WTC11 (cell line): Measurements from ENCODE around the gene MGAT3. TPM values are rescaled to one million over a fixed set of nuclear protein-coding genes. Genes with fewer than 3 reads are reported as not detected.
A peak's percentile ranks its signal among the peaks of the same experiment; 100 is the strongest.

Experiments
- AFF4 ChIP-seq: sonication (generic); formaldehyde crosslinking; IDR thresholded peaks from 2 replicates; pipeline ENCODE4 v1.8.1; 2023; ENCODE audit warnings: mild to moderate bottlenecking, missing genetic modification reagents, borderline replicate concordance
- AR ChIP-seq: fragments of 250-450 bp; sonication (Bioruptor Pico); IDR thresholded peaks from 2 replicates; pipeline ENCODE4 v1.9.0; 2021; ENCODE audit warnings: mild to moderate bottlenecking
- ATF1 ChIP-seq: sonication (generic); formaldehyde crosslinking; IDR thresholded peaks from 2 replicates; pipeline ENCODE4 v1.8.1; 2023; ENCODE audit warnings: mild to moderate bottlenecking, moderate library complexity, missing genetic modification reagents
- CREM ChIP-seq: sonication (generic); formaldehyde crosslinking; IDR thresholded peaks from 2 replicates; pipeline ENCODE4 v1.8.1; 2022; ENCODE audit warnings: mild to moderate bottlenecking, missing genetic modification reagents, moderate library complexity
- CTCF ChIP-seq: fragments of 200-600 bp; IDR thresholded peaks from 2 replicates; pipeline ENCODE4 v1.8.0; 2022; ENCODE audit warnings: antibody characterized with exemption
- E2F4 ChIP-seq: sonication (generic); formaldehyde crosslinking; IDR thresholded peaks from 2 replicates; pipeline ENCODE4 v1.8.1; 2022; ENCODE audit warnings: low read depth, mild to moderate bottlenecking, moderate library complexity, missing genetic modification reagents, borderline replicate concordance
- GABPB1 ChIP-seq: sonication (generic); formaldehyde crosslinking; IDR thresholded peaks from 2 replicates; pipeline ENCODE4 v1.8.1; 2023; ENCODE audit warnings: mild to moderate bottlenecking, missing genetic modification reagents
- GTF2I ChIP-seq: fragments of 250-450 bp; sonication (Bioruptor Pico); conservative IDR thresholded peaks from 2 replicates; pipeline ENCODE4 v1.4.0; 2021; ENCODE audit warnings: mild to moderate bottlenecking
- MYBL2 ChIP-seq: sonication (generic); formaldehyde crosslinking; IDR thresholded peaks from 2 replicates; pipeline ENCODE4 v1.8.1; 2023; ENCODE audit warnings: mild to moderate bottlenecking, moderate library complexity, missing genetic modification reagents
- NFATC4 ChIP-seq: fragments of 250-450 bp; sonication (Bioruptor Pico); IDR thresholded peaks from 2 replicates; pipeline ENCODE4 v1.9.0; 2021; ENCODE audit warnings: mild to moderate bottlenecking
- NFE2L1 ChIP-seq: sonication (generic); formaldehyde crosslinking; IDR thresholded peaks from 2 replicates; pipeline ENCODE4 v1.8.1; 2023; ENCODE audit warnings: missing genetic modification reagents
- OVOL2 ChIP-seq: fragments of 250-450 bp; sonication (Bioruptor Pico); IDR thresholded peaks from 2 replicates; pipeline ENCODE4 v1.9.0; 2021; ENCODE audit warnings: mild to moderate bottlenecking, borderline replicate concordance
- PRDM15 ChIP-seq: sonication (generic); formaldehyde crosslinking; IDR thresholded peaks from 2 replicates; pipeline ENCODE4 v1.8.0; 2022; ENCODE audit warnings: missing genetic modification reagents
- PRRX2 ChIP-seq: fragments of 250-450 bp; sonication (Bioruptor Pico); IDR thresholded peaks from 2 replicates; pipeline ENCODE4 v1.8.0; 2021; ENCODE audit warnings: mild to moderate bottlenecking
- RORB ChIP-seq: fragments of 250-450 bp; sonication (Bioruptor Pico); IDR thresholded peaks from 2 replicates; pipeline ENCODE4 v1.9.0; 2021; ENCODE audit warnings: mild to moderate bottlenecking
- SP1 ChIP-seq: sonication (generic); formaldehyde crosslinking; conservative IDR thresholded peaks from 2 replicates; pipeline ENCODE4 v1.8.1; 2022; ENCODE audit warnings: missing genetic modification reagents
- USF1 ChIP-seq: sonication (generic); formaldehyde crosslinking; IDR thresholded peaks from 2 replicates; pipeline ENCODE4 v1.8.0; 2022; ENCODE audit warnings: mild to moderate bottlenecking, missing genetic modification reagents
- USF2 ChIP-seq: sonication (generic); formaldehyde crosslinking; IDR thresholded peaks from 2 replicates; pipeline ENCODE4 v1.8.1; 2023; ENCODE audit warnings: mild to moderate bottlenecking, missing genetic modification reagents, moderate library complexity
- ZNF121 ChIP-seq: sonication (generic); formaldehyde crosslinking; IDR thresholded peaks from 2 replicates; pipeline ENCODE4 v1.8.0; 2023; ENCODE audit warnings: missing genetic modification reagents
- ZNF317 ChIP-seq: sonication (generic); formaldehyde crosslinking; IDR thresholded peaks from 2 replicates; pipeline ENCODE4 v1.8.1; 2023; ENCODE audit warnings: low read depth, mild to moderate bottlenecking, moderate library complexity, missing genetic modification reagents, borderline replicate concordance
- ZSCAN18 ChIP-seq: fragments of 250-450 bp; sonication (Bioruptor Pico); IDR thresholded peaks from 2 replicates; pipeline ENCODE4 v2.1.2; 2022; ENCODE audit warnings: mild to moderate bottlenecking, moderate library complexity
- total RNA-seq: library from RNA; stranded (reverse); gene quantifications from 3 replicates; pipeline ENCODE4 v1.2.3, GENCODE V29; 2021

MGAT3 gene
- total RNA-seq, 1 experiment from 2014 or later, result 11.4 TPM

GRCh38 chr22:39520226-39521105, 63.7 kb downstream of the MGAT3 start, which contains the start of gene ATF4 (continued):
- peak; percentile 43; the same call in 1 of the 2 replicates for TF ChIP-seq PRRX2
- peak; percentile 70; the same call in 1 of the 2 replicates for TF ChIP-seq OVOL2 (CRISPR knock-in tag)
- peak; percentile 99 for TF ChIP-seq USF1 (CRISPR knock-in tag)
- TF ChIP-seq E2F4 (CRISPR knock-in tag), result peak; percentile 49; the same call in 1 of the 2 replicates
- TF ChIP-seq NFATC4 (CRISPR knock-in tag), result peak; percentile 60; the same call in 1 of the 2 replicates
- TF ChIP-seq ZNF121 (CRISPR knock-in tag), result no peak
- TF ChIP-seq ZSCAN18 (CRISPR knock-in tag), result no peak
- TF ChIP-seq AR, result peak; percentile 62; the same call in 1 of the 2 replicates
- no peak for TF ChIP-seq GTF2I
- TF ChIP-seq AFF4, result peak; percentile 90; the same call in 1 of the 2 replicates
- no peak; the same call in 1 of the 2 replicates for TF ChIP-seq PRDM15 (CRISPR knock-in tag)
- TF ChIP-seq ZNF317, result peak; percentile 11; the same call in 1 of the 2 replicates
- peak; percentile 98 for TF ChIP-seq USF2 (CRISPR knock-in tag)
- peak; percentile 77 for TF ChIP-seq NFE2L1 (CRISPR knock-in tag)
- peak; percentile 55; the same call in 1 of the 2 replicates for TF ChIP-seq CREM (CRISPR knock-in tag)
- peak; percentile 42; the same call in 1 of the 2 replicates for TF ChIP-seq ATF1
- TF ChIP-seq GABPB1 (CRISPR knock-in tag), result peak; percentile 68
- peak; percentile 75 for TF ChIP-seq RORB
- TF ChIP-seq CTCF, result no peak
- peak; percentile 35 for TF ChIP-seq MYBL2 (CRISPR knock-in tag)
- TF ChIP-seq SP1 (CRISPR knock-in tag), result peak; percentile 94
